HG03066 (cell line): Measurements from ENCODE around the gene GTF2F1.
A peak's percentile ranks its signal among the peaks of the same experiment; 100 is the strongest.
"Not testable (repeated sequence)": the region's sequence is repeated elsewhere in the genome, so short reads cannot be mapped to it uniquely, and the experiment has no call there.

ENCODE experiments used
- ATAC-seq: cut with Tn5 transposase; IDR thresholded peaks from one replicate; pipeline ENCODE4 v1.9.1; 2021; ENCODE audit warnings: low read depth; ENCODE audit not compliant: unreplicated experiment

Gene GTF2F1

GRCh38 chr19:6393074-6393982, at the start of gene GTF2F1:
GTF2F1 (minus strand) TSS chr19:6393164; CDS start chr19:6392995, 169 bp downstream.
- peak; percentile 77 for ATAC-seq

- no peak for ATAC-seq
Measured at GRCh38 chr19:6442087-6442688, 49.2 kb upstream of the GTF2F1 start.

- no peak for ATAC-seq
Measured at GRCh38 chr19:6440905-6441304, 47.9 kb upstream of the GTF2F1 start.

DNA sequence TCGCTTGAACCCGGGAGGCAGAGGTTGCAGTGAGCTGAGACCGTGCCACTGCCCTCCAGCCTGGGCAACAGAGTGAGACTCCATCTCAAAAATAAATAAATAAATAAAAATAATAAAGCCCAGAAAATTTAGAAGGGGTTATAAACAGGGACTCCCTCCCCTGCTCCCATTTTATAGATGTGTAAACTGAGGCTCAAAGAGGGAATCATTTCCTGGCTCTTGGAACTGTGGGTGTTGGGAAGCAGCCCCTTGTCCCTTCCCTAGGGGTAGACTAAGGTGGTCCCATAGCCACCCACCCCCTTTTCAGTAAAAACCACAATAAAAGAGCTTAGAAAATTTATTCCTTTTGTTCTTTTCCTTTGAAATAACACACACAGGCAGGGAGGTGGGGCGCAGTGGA, 46.8 kb upstream of the GTF2F1 start:
- no peak for ATAC-seq

GRCh38 chr19:6433663-6434062, 40.7 kb upstream of the GTF2F1 start, which contains the start of gene SLC25A41:
SLC25A41 (minus strand) TSS chr19:6433763; CDS start chr19:6433693, 70 bp downstream.
- no peak for ATAC-seq

- no peak for ATAC-seq
Measured at GRCh38 chr19:6433165-6433564, 40.2 kb upstream of the GTF2F1 start.

GRCh38 chr19:6431891-6432290, 38.9 kb upstream of the GTF2F1 start:
- no peak for ATAC-seq

GRCh38 chr19:6429419-6430221, 36.7 kb upstream of the GTF2F1 start:
- ATAC-seq = no peak

DNA sequence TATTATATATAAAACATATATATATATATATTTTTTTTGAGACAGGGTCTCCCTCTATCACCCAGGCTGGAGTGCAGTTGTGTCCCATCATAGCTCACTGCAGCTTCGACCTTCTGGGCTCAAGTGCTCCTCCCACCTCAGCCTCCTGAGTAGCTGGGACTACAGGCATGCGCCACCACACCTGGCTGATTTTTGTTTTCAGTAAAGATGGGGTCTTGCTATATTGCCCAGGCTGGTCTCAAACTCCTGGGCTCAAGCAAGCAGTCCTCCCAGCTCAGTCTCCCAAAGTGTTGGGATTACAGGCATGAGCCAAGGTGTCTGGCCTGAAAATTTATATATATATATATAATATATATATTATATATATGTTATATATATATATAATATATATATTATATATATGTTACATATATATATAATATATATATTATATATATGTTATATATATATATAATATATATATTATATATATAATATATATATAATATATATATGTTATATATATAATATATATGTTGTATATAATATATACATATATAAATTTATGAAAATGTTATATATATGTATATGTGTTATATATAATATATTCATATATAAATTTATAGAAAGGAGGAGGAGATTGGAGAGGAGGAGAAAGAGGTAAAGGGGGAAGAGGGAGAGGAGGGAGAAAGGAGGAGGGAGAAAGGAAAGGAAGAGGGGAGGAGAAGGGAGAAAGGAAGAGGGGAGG, 35.9 kb upstream of the GTF2F1 start:
- not testable (repeated sequence) for ATAC-seq

GRCh38 chr19:6427131-6427530, 34.2 kb upstream of the GTF2F1 start:
- ATAC-seq = no peak

DNA sequence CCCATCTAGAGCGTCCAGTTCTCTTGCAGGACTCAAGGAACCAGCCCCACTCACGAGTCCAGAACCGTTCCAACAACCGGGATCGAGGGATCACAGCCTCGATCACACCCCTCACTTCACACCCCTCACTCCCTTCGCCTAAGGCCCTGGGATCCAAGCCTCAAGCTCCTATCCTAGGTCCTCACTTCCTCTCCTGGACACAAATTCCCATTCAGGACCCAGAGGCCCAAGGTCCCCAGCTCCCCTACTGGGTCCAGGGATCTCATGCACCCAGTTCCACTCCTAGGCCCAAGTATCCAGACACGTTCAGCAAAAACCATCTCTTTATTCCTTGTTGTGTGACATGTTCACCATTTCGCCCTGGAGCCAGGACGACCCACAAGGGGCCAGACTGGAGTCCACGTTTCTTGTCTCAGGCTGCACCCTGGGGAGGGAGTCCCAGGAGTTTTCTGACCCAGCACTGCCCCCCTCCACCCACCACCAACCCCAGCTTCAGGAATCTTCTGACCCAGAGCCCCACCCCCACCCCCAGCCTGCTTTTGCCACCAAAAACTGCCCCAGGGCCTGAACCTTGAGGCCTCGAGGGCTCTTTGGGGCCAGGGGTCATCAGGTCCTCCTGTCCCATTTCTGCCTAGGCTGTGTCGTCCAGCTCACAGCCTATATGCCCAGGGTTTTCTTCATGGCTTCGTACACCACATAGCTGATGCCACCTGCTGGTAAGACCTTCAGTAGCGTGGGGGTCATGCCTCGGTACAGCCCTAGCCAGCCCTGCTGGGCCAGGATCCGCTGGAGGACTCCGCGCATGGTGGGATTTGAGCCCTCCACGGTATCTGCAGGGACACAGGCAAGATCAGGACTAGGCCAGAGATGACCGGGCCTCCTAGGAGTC, 33.0 kb upstream of the GTF2F1 start:
- no peak for ATAC-seq

GRCh38 chr19:6424939-6425731, 32.2 kb upstream of the GTF2F1 start:
- ATAC-seq = peak; percentile 88

- no peak for ATAC-seq
Measured at GRCh38 chr19:6424195-6424938, 31.4 kb upstream of the GTF2F1 start, which contains the start of gene KHSRP. KHSRP (minus strand) TSS chr19:6424811; CDS start chr19:6424701, 110 bp downstream.

DNA sequence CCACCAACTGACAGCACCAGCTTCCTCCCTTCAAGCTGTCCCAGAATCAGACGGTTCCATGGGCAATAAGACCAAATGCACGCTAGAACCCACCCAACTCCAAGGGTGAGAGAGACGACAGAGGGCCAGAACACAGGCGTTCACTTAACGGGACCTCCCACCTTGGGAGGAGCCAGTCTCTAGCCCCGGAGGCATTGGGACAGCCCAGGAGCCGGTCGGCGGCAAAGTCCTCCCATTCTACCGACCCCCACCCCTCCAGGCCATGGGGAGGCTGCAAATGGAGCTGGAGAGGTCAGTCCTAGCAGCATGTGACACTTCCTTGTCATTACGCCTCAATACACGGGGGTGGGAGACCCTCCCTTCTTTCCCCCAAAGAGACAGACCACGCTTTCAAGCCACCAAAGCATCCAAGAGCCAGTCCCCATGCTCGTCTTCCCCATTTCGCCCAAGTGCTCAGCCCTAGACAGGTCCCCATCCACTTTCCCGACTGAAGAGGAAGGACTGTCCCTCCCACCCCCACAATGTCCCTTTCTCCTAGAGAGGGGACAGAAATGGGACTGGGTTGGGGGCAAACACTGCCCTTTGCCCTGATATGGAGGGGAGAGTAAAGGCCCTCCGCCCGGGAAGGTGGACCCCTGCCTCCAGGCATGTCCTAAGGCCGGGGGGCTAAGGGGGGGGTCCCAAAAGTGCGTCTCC, 30.7 kb upstream of the GTF2F1 start:
- ATAC-seq = no peak

- ATAC-seq = no peak
Measured at GRCh38 chr19:6421075-6422014, 28.4 kb upstream of the GTF2F1 start.

GRCh38 chr19:6418562-6418932, 25.6 kb upstream of the GTF2F1 start:
- no peak for ATAC-seq
